ENCODE measurements around the gene PPP6C. TPM values are rescaled to one million over a fixed set of nuclear protein-coding genes. Genes with fewer than 3 reads are reported as not detected.
"Not testable (repeated sequence)": the region's sequence is repeated elsewhere in the genome, so short reads cannot be mapped to it uniquely, and the experiment has no call there.

PPP6C gene
- total RNA-seq, 1 experiment from 2014 or later, result 53.3 TPM

- Histone ChIP-seq H2BK15ac (ENCODE audit: low read depth, low read length) (no peak within 1 kb of the TSS), H3T11ph (ENCODE audit: low read length) (no peak within 1 kb of the TSS), H2BK12ac (ENCODE audit: insufficient read length, low read depth, low read length) (no peak within 1 kb of the TSS), H3K18ac (ENCODE audit: insufficient read length, low read depth, low read length) (no peak within 1 kb of the TSS), H4K20me1 (ENCODE audit: control insufficient read depth, insufficient read depth, insufficient read length) (no peaks in the 10 kb centered on the region), H3K23me2 (ENCODE audit: insufficient read length, low read depth, low read length, poor library complexity, severe bottlenecking) (peaks cover 5% of the 10 kb centered on the region), H4K5ac (ENCODE audit: insufficient read length, low read depth, low read length) (no peak within 1 kb of the TSS), H3K56ac (ENCODE audit: insufficient read length, low read depth, low read length) (no peak within 1 kb of the TSS), H2BK120ac (ENCODE audit: low read depth, low read length, poor library complexity, severe bottlenecking) (no peak within 1 kb of the TSS), H3K14ac (ENCODE audit: insufficient read depth, low read length) (peak within 1 kb of the TSS; percentile 87), H3K27me3 (ENCODE audit: insufficient read depth, low read length) (no peaks in the 10 kb centered on the region; the same call in 1 of the 2 replicates), H3K9me3 (ENCODE audit: control insufficient read depth, low read depth, low read length) (no peaks in the 10 kb centered on the region), H3K79me1 (ENCODE audit: insufficient read depth, low read depth, low read length, poor library complexity, severe bottlenecking) (no peaks in the 10 kb centered on the region), H2BK20ac (ENCODE audit: low read depth, low read length, poor library complexity, severe bottlenecking) (no peak within 1 kb of the TSS), H3K27ac (ENCODE audit: insufficient read length, low read depth, low read length) (no peak within 1 kb of the TSS), H4K8ac (replicated peaks; ENCODE audit: insufficient read length, low read depth, low read length) (no peak within 1 kb of the TSS), H3K79me2 (ENCODE audit: insufficient read depth, low read length) (no peaks in the 10 kb centered on the region), H2BK5ac (ENCODE audit: insufficient read length, low read length) (no peak within 1 kb of the TSS), H3K9ac (ENCODE audit: extremely low read depth, insufficient read length, low read length) (peak within 1 kb of the TSS; percentile 62), H3K4me1 (ENCODE audit: insufficient read depth, low read length) (no peaks in the 10 kb centered on the region), H4K91ac (ENCODE audit: insufficient read length, low read depth, low read length) (no peak within 1 kb of the TSS), H2AFZ (ENCODE audit: low read length) (no peak within 1 kb of the TSS), H2AK5ac (ENCODE audit: insufficient read length, low read length) (no peak within 1 kb of the TSS), H3K4me2 (ENCODE audit: insufficient read depth, insufficient read length, low read length) (peak within 1 kb of the TSS; percentile 73), H3K4ac (ENCODE audit: low read depth, low read length) (no peak within 1 kb of the TSS), H3K23ac (ENCODE audit: insufficient read length, low read depth, low read length) (no peak within 1 kb of the TSS)
- DNase-seq, result peak; percentile 96
- Mint-ChIP-seq H3K9me3 (no peaks in the 10 kb centered on the region), H3K27me3 (ENCODE audit: low read depth) (peaks cover 7% of the 10 kb centered on the region), H3K4me3 (peak within 1 kb of the TSS; percentile 88 to 89), H3K27ac (peak within 1 kb of the TSS; percentile 89 to 98 (median 96)), H3K36me3 (ENCODE audit: insufficient read depth in 1 of 3, low read depth in 3 of 3) (peaks cover 6 to 18% (median 18%) of the 10 kb centered on the region in 3 experiments; a peak in 6 of 7 replicates), H3K4me1 (peaks cover 7 to 10% of the 10 kb centered on the region in 2 experiments)
- no CpG with 5 or more reads among the region's 51 CpGs for WGBS (ENCODE audit: extremely low coverage, insufficient read length, low lambda C conversion rate)
- TF ChIP-seq, protein P1, sequence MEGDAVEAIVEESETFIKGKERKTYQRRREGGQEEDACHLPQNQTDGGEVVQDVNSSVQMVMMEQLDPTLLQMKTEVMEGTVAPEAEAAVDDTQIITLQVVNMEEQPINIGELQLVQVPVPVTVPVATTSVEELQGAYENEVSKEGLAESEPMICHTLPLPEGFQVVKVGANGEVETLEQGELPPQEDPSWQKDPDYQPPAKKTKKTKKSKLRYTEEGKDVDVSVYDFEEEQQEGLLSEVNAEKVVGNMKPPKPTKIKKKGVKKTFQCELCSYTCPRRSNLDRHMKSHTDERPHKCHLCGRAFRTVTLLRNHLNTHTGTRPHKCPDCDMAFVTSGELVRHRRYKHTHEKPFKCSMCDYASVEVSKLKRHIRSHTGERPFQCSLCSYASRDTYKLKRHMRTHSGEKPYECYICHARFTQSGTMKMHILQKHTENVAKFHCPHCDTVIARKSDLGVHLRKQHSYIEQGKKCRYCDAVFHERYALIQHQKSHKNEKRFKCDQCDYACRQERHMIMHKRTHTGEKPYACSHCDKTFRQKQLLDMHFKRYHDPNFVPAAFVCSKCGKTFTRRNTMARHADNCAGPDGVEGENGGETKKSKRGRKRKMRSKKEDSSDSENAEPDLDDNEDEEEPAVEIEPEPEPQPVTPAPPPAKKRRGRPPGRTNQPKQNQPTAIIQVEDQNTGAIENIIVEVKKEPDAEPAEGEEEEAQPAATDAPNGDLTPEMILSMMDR (conservative IDR thresholded peaks at IDR 0.05), result no peak
Observed at GRCh38 chr9:125200216-125201047, 10.8 kb upstream of the PPP6C start, which contains the start of gene RABEPK. TSS of gene RABEPK (plus strand) at chr9:125200542. CDS start at chr9:125203014, 2,472 bp downstream.

- not testable (repeated sequence) for H2AFZ ChIP-seq (ENCODE audit: low read length); H2BK20ac ChIP-seq (ENCODE audit: low read depth, low read length, poor library complexity, severe bottlenecking); H4K91ac ChIP-seq (ENCODE audit: insufficient read length, low read depth, low read length); H3K18ac ChIP-seq (ENCODE audit: insufficient read length, low read depth, low read length); H3K4me1 Mint-ChIP-seq; H3K27me3 Mint-ChIP-seq (ENCODE audit: low read depth); H3K4me3 Mint-ChIP-seq; H3K23me2 ChIP-seq (ENCODE audit: insufficient read length, low read depth, low read length, poor library complexity, severe bottlenecking); H3K4me2 ChIP-seq (ENCODE audit: insufficient read depth, insufficient read length, low read length); H3K79me1 ChIP-seq (ENCODE audit: insufficient read depth, low read depth, low read length, poor library complexity, severe bottlenecking); H2BK12ac ChIP-seq (ENCODE audit: insufficient read length, low read depth, low read length); H3T11ph ChIP-seq (ENCODE audit: low read length); H3K14ac ChIP-seq (ENCODE audit: insufficient read depth, low read length); H2AK5ac ChIP-seq (ENCODE audit: insufficient read length, low read length); H3K27ac Mint-ChIP-seq; H4K20me1 ChIP-seq (ENCODE audit: control insufficient read depth, insufficient read depth, insufficient read length); DNase-seq; H3K4me1 ChIP-seq (ENCODE audit: insufficient read depth, low read length); H2BK120ac ChIP-seq (ENCODE audit: low read depth, low read length, poor library complexity, severe bottlenecking); H2BK5ac ChIP-seq (ENCODE audit: insufficient read length, low read length); H3K79me2 ChIP-seq (ENCODE audit: insufficient read depth, low read length); H3K9me3 ChIP-seq (ENCODE audit: control insufficient read depth, low read depth, low read length); H4K8ac ChIP-seq (replicated peaks; ENCODE audit: insufficient read length, low read depth, low read length); H3K27ac ChIP-seq (ENCODE audit: insufficient read length, low read depth, low read length); H2BK15ac ChIP-seq (ENCODE audit: low read depth, low read length); H4K5ac ChIP-seq (ENCODE audit: insufficient read length, low read depth, low read length); H3K56ac ChIP-seq (ENCODE audit: insufficient read length, low read depth, low read length); H3K9ac ChIP-seq (ENCODE audit: extremely low read depth, insufficient read length, low read length); H3K23ac ChIP-seq (ENCODE audit: insufficient read length, low read depth, low read length); H3K27me3 ChIP-seq (ENCODE audit: insufficient read depth, low read length); H3K36me3 Mint-ChIP-seq (ENCODE audit: insufficient read depth in 1 of 3, low read depth in 3 of 3); H3K4ac ChIP-seq (ENCODE audit: low read depth, low read length); H3K9me3 Mint-ChIP-seq
- WGBS (ENCODE audit: extremely low coverage, insufficient read length, low lambda C conversion rate), result no CpG with 5 or more reads among the region's 1 CpG
Observed at GRCh38 chr9:125195591-125195990, 6.0 kb upstream of the PPP6C start.

Data from H9 (cell line).